Measurements from ENCODE around the gene N4BP2L2. TPM values are rescaled to one million over a fixed set of nuclear protein-coding genes. Genes with fewer than 3 reads are reported as not detected.

Gene N4BP2L2
- total and polyA plus RNA-seq, 2 of the 8 experiments (the other 6 are each of a cell fraction or from before 2014, with no cell fraction given): 14.6 to 67.6 TPM

- no peak for TF ChIP-seq CHD7 (IDR thresholded peaks at IDR 0.05; ENCODE audit: insufficient replicate concordance, low read length)
- no peak for TF ChIP-seq BRCA1 (IDR thresholded peaks at IDR 0.05; ENCODE audit: low read depth, low read length)
- no peak for TF ChIP-seq RXRA (IDR thresholded peaks at IDR 0.05; ENCODE audit: insufficient read depth, low read depth, low read length)
- no peak for TF ChIP-seq NANOG (IDR thresholded peaks at IDR 0.05; ENCODE audit: insufficient read depth, low read depth, low read length, poor library complexity, severe bottlenecking)
- no peak for TF ChIP-seq TEAD4 (IDR thresholded peaks at IDR 0.05; ENCODE audit: low read depth, low read length)
- TF ChIP-seq TBP (IDR thresholded peaks at IDR 0.05; ENCODE audit: low read depth, low read length): no peak
- no peak for TF ChIP-seq E2F6 (IDR thresholded peaks at IDR 0.05)
- TF ChIP-seq HDAC6 (IDR thresholded peaks at IDR 0.05; ENCODE audit: low read depth, low read length): no peak
- TF ChIP-seq CEBPB (IDR thresholded peaks at IDR 0.05; ENCODE audit: low read depth, low read length): no peak
- no peak for TF ChIP-seq CTBP2 (IDR thresholded peaks at IDR 0.05; ENCODE audit: borderline replicate concordance, insufficient read depth, insufficient read length, low read length)
- no peak for TF ChIP-seq PHF8 (conservative IDR thresholded peaks at IDR 0.05; ENCODE audit: low read depth, low read length)
Observed at GRCh38 chr13:32456591-32456990, 82.0 kb downstream of the N4BP2L2 start (continued).
